H1 (cell line): Measurements from ENCODE around the gene CIZ1. TPM values are rescaled to one million over a fixed set of nuclear protein-coding genes. Genes with fewer than 3 reads are reported as not detected.

Experiments
- CBX8 ChIP-seq: fragments of 300-800, 300-1000 bp; sonication (generic); IDR thresholded peaks from 2 replicates; pipeline ENCODE4 v1.7.1; 2016; ENCODE audit warnings: low read depth, low read length, borderline replicate concordance
- CREB1 ChIP-seq: IDR thresholded peaks from 2 replicates; pipeline ENCODE4 v1.6.1; 2012; ENCODE audit warnings: inconsistent platforms
- JUND ChIP-seq: IDR thresholded peaks from 2 replicates; pipeline ENCODE4 v1.6.1; 2011; ENCODE audit warnings: mild to moderate bottlenecking, improper control_type of control experiment, low read length
- KDM5A ChIP-seq: fragments of 200-600 bp; IDR thresholded peaks from 2 replicates; pipeline ENCODE4 v1.7.1; 2012; ENCODE audit warnings: mild to moderate bottlenecking, low read length, inconsistent platforms, mixed read lengths
- PHF8 ChIP-seq: fragments of 200-600 bp; sonication (generic); conservative IDR thresholded peaks from 2 replicates; pipeline ENCODE4 v1.7.1; 2012; ENCODE audit warnings: low read depth, mild to moderate bottlenecking, inconsistent platforms, low read length, moderate library complexity
- SP4 ChIP-seq: IDR thresholded peaks from 2 replicates; pipeline ENCODE4 v1.6.1; 2012; ENCODE audit warnings: low read length, inconsistent platforms
- polyA plus RNA-seq, 7 experiments: library from polyadenylated mRNA; depleted of rRNA in 3 of 7; stranded (reverse) in 5 of 7; unstranded in 2 of 7; fragments of >200 nt in 5 of 7; fragments of 200-250 nt in 2 of 7; gene quantifications; 1 replicate in 5 of 7; 2 replicates in 1 of 7; 4 replicates in 1 of 7; pipeline versions ENCODE4 v1.2.1 to v1.2.3, GENCODE V29; 2011 to 2013; ENCODE audit warnings: missing spikeins in 2 of 7, mixed read lengths in 2 of 7
- total RNA-seq: library from RNA; stranded (reverse); fragmentation: NEBNext Ultra II Directional; extraction: Animal tissue kit (Norgen Biotek cat#: 25700); gene quantifications from 2 replicates; pipeline ENCODE4 v1.2.1, GENCODE V29; 2021
- TF ChIP-seq, protein P1 (sequence below): fragments of 300-600 bp; sonication (generic); IDR thresholded peaks from 2 replicates; pipeline ENCODE4 v1.7.1; 2012; ENCODE audit warnings: low read length, moderate library complexity, mild to moderate bottlenecking, inconsistent platforms; ENCODE audit not compliant: insufficient replicate concordance
- TF ChIP-seq, protein P2 (sequence below): IDR thresholded peaks from 2 replicates; pipeline ENCODE4 v1.6.1; 2012; ENCODE audit warnings: inconsistent platforms
- TF ChIP-seq, protein P3 (sequence below): IDR thresholded peaks from 2 replicates; pipeline ENCODE4 v1.6.1; 2012; ENCODE audit warnings: low read length, inconsistent platforms

The CIZ1 gene
- total and polyA plus RNA-seq, 2 of the 8 experiments (the other 6 are each of a cell fraction or from before 2014, with no cell fraction given) = 66.0 to 107 TPM

DNA sequence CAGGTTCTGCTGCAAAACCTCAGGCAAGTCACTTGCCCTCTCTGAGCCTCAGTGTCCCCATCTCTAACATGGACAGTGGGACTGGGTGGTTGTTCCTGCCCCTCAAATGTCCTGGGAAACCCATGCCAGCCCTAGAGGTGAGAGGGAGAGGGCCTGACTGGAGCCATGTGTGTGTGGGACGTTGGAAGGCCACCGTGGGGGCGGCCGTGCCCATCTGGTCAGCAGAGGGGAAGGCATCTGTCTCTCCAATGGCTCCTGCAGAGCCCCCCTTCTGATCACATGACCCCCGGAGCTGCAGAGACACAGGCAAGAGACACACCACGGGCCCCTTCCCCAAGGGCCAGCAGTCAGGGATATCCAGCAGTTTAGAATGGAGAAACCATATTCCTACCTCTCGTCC is 13.5 kb upstream of the CIZ1 start (continued):
- TF ChIP-seq, protein P1, sequence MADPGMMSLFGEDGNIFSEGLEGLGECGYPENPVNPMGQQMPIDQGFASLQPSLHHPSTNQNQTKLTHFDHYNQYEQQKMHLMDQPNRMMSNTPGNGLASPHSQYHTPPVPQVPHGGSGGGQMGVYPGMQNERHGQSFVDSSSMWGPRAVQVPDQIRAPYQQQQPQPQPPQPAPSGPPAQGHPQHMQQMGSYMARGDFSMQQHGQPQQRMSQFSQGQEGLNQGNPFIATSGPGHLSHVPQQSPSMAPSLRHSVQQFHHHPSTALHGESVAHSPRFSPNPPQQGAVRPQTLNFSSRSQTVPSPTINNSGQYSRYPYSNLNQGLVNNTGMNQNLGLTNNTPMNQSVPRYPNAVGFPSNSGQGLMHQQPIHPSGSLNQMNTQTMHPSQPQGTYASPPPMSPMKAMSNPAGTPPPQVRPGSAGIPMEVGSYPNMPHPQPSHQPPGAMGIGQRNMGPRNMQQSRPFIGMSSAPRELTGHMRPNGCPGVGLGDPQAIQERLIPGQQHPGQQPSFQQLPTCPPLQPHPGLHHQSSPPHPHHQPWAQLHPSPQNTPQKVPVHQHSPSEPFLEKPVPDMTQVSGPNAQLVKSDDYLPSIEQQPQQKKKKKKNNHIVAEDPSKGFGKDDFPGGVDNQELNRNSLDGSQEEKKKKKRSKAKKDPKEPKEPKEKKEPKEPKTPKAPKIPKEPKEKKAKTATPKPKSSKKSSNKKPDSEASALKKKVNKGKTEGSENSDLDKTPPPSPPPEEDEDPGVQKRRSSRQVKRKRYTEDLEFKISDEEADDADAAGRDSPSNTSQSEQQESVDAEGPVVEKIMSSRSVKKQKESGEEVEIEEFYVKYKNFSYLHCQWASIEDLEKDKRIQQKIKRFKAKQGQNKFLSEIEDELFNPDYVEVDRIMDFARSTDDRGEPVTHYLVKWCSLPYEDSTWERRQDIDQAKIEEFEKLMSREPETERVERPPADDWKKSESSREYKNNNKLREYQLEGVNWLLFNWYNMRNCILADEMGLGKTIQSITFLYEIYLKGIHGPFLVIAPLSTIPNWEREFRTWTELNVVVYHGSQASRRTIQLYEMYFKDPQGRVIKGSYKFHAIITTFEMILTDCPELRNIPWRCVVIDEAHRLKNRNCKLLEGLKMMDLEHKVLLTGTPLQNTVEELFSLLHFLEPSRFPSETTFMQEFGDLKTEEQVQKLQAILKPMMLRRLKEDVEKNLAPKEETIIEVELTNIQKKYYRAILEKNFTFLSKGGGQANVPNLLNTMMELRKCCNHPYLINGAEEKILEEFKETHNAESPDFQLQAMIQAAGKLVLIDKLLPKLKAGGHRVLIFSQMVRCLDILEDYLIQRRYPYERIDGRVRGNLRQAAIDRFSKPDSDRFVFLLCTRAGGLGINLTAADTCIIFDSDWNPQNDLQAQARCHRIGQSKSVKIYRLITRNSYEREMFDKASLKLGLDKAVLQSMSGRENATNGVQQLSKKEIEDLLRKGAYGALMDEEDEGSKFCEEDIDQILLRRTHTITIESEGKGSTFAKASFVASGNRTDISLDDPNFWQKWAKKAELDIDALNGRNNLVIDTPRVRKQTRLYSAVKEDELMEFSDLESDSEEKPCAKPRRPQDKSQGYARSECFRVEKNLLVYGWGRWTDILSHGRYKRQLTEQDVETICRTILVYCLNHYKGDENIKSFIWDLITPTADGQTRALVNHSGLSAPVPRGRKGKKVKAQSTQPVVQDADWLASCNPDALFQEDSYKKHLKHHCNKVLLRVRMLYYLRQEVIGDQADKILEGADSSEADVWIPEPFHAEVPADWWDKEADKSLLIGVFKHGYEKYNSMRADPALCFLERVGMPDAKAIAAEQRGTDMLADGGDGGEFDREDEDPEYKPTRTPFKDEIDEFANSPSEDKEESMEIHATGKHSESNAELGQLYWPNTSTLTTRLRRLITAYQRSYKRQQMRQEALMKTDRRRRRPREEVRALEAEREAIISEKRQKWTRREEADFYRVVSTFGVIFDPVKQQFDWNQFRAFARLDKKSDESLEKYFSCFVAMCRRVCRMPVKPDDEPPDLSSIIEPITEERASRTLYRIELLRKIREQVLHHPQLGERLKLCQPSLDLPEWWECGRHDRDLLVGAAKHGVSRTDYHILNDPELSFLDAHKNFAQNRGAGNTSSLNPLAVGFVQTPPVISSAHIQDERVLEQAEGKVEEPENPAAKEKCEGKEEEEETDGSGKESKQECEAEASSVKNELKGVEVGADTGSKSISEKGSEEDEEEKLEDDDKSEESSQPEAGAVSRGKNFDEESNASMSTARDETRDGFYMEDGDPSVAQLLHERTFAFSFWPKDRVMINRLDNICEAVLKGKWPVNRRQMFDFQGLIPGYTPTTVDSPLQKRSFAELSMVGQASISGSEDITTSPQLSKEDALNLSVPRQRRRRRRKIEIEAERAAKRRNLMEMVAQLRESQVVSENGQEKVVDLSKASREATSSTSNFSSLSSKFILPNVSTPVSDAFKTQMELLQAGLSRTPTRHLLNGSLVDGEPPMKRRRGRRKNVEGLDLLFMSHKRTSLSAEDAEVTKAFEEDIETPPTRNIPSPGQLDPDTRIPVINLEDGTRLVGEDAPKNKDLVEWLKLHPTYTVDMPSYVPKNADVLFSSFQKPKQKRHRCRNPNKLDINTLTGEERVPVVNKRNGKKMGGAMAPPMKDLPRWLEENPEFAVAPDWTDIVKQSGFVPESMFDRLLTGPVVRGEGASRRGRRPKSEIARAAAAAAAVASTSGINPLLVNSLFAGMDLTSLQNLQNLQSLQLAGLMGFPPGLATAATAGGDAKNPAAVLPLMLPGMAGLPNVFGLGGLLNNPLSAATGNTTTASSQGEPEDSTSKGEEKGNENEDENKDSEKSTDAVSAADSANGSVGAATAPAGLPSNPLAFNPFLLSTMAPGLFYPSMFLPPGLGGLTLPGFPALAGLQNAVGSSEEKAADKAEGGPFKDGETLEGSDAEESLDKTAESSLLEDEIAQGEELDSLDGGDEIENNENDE = no peak
- TF ChIP-seq KDM5A (no peak), SP4 (no peak), CREB1 (no peak), JUND (no peak), PHF8 (no peak), CBX8 (no peak)
- TF ChIP-seq, protein P2, sequence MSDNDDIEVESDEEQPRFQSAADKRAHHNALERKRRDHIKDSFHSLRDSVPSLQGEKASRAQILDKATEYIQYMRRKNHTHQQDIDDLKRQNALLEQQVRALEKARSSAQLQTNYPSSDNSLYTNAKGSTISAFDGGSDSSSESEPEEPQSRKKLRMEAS = no peak
- TF ChIP-seq, protein P3, sequence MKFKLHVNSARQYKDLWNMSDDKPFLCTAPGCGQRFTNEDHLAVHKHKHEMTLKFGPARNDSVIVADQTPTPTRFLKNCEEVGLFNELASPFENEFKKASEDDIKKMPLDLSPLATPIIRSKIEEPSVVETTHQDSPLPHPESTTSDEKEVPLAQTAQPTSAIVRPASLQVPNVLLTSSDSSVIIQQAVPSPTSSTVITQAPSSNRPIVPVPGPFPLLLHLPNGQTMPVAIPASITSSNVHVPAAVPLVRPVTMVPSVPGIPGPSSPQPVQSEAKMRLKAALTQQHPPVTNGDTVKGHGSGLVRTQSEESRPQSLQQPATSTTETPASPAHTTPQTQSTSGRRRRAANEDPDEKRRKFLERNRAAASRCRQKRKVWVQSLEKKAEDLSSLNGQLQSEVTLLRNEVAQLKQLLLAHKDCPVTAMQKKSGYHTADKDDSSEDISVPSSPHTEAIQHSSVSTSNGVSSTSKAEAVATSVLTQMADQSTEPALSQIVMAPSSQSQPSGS = no peak
